Ascending aorta (tissue), 2 donors: ENCODE results near the gene NRXN3. TPM values are rescaled to one million over a fixed set of nuclear protein-coding genes. Genes with fewer than 3 reads are reported as not detected.

Experiments
- DNase-seq, 2 donors: peaks; one replicate each; pipeline ENCODE4 v3.0.0-alpha.2; 2019; ENCODE audit warnings: low spot score in 2 of 2
- H3K27ac ChIP-seq, 2 donors: fragments of 200-600 bp; sonication (generic); one replicate each; pipeline ENCODE4 v1.5.1; 2016 to 2017; ENCODE audit warnings: mild to moderate bottlenecking in 1 of 2
- H3K27me3 ChIP-seq: fragments of 200-600 bp; sonication (generic); one replicate; pipeline ENCODE4 v1.5.1; 2017
- H3K36me3 ChIP-seq, 2 donors: fragments of 200-600 bp; sonication (generic); one replicate each; pipeline ENCODE4 v1.5.1; 2016
- H3K4me1 ChIP-seq, 2 donors: fragments of 200-600 bp; sonication (generic); one replicate each; pipeline ENCODE4 v1.5.1; 2016 to 2017; ENCODE audit warnings: mild to moderate bottlenecking in 1 of 2
- H3K4me3 ChIP-seq, 2 donors: fragments of 200-600 bp; sonication (generic); one replicate each; pipeline ENCODE4 v1.5.1; 2016 to 2017; ENCODE audit warnings: mild to moderate bottlenecking in 1 of 2
- H3K9me3 ChIP-seq, 2 donors: fragments of 200-600 bp; sonication (generic); one replicate each; pipeline ENCODE4 v1.5.1; 2016
- intact Hi-C: fragments of 100-400 bp; cut with DNase I; formaldehyde crosslinking; loops from one replicate; pipeline ENCODE4 v1.15.1; 2023
- total RNA-seq: library from RNA; depleted of rRNA; stranded (reverse); fragments of >200 nt; gene quantifications from one replicate; pipeline ENCODE4 v1.1.0, GENCODE V29; 2016
- TF ChIP-seq, protein P1 (sequence below), 3 experiments: fragments of 200-600 bp in 2 of 3; fragments of 450-650 bp in 1 of 3; sonication (generic) in 2 of 3; IDR thresholded peaks; one replicate each; pipeline ENCODE4 v1.5.1; 2016 to 2019; ENCODE audit warnings: antibody characterized with exemption in 3 of 3, mild to moderate bottlenecking in 1 of 3, moderate library complexity in 1 of 3

The NRXN3 gene
- total RNA-seq, 1 donor from 2014 or later, result 21.0 TPM

DNA sequence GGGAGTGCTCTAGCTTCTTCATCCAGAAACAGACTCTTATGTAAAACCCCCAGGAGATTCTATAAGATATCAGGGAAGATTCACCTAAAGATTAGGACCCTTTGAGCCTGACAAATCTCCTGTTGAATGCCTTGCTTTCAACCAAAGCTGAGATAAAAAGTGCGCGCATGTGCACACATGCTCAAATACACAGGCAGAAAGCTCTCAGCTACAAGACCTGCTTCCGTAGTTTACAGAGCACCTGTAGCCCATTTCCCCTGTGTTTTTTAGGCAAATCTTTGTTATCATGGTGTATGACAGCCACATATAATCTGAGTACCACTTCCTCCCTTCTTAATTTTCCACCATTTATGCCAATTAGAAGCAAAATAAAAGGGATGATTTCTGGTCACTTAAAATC, 866.9 kb downstream of the NRXN3 start:
- TF ChIP-seq, protein P1, sequence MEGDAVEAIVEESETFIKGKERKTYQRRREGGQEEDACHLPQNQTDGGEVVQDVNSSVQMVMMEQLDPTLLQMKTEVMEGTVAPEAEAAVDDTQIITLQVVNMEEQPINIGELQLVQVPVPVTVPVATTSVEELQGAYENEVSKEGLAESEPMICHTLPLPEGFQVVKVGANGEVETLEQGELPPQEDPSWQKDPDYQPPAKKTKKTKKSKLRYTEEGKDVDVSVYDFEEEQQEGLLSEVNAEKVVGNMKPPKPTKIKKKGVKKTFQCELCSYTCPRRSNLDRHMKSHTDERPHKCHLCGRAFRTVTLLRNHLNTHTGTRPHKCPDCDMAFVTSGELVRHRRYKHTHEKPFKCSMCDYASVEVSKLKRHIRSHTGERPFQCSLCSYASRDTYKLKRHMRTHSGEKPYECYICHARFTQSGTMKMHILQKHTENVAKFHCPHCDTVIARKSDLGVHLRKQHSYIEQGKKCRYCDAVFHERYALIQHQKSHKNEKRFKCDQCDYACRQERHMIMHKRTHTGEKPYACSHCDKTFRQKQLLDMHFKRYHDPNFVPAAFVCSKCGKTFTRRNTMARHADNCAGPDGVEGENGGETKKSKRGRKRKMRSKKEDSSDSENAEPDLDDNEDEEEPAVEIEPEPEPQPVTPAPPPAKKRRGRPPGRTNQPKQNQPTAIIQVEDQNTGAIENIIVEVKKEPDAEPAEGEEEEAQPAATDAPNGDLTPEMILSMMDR (IDR thresholded peaks at IDR 0.05), result no peak
- Histone ChIP-seq H3K36me3 (no peaks in the 10 kb centered on the region), H3K27ac (no peak overlapping the region)

DNA sequence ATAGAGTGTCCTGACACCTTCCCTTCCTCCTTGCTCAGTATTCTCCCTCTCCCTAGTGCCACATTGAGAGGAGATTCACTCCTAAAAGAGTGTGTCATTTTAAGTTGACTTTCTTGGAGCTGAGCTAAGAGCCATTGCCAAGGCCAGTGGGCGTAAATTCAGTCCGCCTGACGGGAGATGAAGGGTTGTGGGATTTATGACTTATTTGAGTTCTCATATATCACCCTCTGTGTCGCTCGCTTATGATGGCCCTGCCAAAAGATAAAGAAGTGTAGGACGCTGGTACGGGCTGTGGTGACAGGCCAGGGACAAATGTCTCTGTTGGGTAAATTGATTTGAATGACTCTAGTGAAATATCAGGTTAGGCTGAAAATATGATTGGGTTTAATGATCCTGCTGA, 867.4 kb downstream of the NRXN3 start:
- Histone ChIP-seq H3K4me1 (no peaks in the 10 kb centered on the region), H3K27ac (no peak overlapping the region), H3K9me3 (peaks cover 0 to 6% of the 10 kb centered on the region in 2 donors), H3K36me3 (no peaks in the 10 kb centered on the region), H3K4me3 (no peak overlapping the region), H3K27me3 (no peaks in the 10 kb centered on the region)
- intact Hi-C loops, result no loop called here
- TF ChIP-seq, protein P1 (IDR thresholded peaks at IDR 0.05), result no peak
- no peak for DNase-seq

More for the DNA sequence above, 866.9 kb downstream of the NRXN3 start:
- Histone ChIP-seq H3K4me3 (no peak overlapping the region), H3K27me3 (no peaks in the 10 kb centered on the region), H3K4me1 (no peaks in the 10 kb centered on the region), H3K9me3 (peaks cover 0 to 6% of the 10 kb centered on the region in 2 donors)
- intact Hi-C loops, result no loop called here
- DNase-seq, result no peak

DNA sequence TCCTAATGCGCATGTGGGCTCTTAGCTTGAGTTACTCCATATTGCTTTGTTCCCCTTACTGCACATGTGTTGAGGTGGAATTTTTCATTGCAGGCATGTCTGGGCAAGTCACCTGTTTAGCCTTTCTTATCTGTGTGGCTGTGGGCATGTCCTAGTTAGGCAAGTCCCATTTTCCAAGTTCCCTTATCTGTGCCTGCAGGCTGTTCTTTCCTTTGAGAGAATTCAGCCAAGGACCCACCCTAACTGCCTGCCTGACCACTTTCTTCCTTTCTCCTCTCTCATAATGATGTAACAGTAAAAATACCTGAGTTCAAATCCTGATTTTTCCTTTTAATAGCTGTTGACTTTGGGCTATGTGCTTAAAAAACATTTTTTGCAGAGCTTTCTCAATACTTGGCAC, 870.6 kb downstream of the NRXN3 start:
- Histone ChIP-seq H3K9me3 (peaks cover 0 to 6% of the 10 kb centered on the region in 2 donors), H3K27me3 (no peaks in the 10 kb centered on the region), H3K27ac (no peak overlapping the region), H3K4me1 (no peaks in the 10 kb centered on the region), H3K4me3 (no peak overlapping the region), H3K36me3 (no peaks in the 10 kb centered on the region)
- DNase-seq, result no peak
- intact Hi-C loops, result no loop called here
- TF ChIP-seq, protein P1 (IDR thresholded peaks at IDR 0.05), result no peak

DNA sequence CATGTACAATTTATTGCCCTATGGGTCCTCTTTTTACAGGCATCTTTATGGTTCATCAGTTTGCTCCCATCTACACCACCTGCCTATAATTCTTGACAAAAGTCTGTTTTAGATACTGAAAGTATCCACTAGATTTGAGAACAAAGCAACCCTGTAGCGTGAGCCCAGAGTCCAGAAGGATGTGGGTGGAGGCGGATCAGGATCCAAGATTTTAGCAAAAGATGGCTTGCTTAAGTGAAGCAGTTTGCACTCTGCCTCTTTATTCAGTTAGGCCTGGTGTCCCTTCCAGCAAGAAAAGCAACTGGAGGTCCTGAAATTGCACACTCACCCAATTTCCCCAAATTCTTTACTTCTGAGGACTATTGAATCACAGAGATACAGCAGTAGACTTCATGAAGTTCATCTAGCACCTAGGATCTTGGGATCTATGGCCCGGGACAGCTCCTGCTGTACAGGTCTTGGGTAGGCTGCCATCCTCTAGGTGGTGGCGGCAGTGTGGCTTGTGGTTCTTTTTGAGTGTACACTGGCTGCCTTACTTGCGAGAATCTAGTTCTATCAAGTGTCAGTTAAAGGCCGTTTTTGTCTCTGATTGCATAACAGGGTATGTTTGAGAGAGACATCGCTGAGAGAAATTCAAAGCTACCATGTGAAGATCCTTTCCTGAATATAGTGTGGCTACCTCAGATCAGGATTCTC, 873.2 kb downstream of the NRXN3 start:
- intact Hi-C loops, result no loop called here
- Histone ChIP-seq H3K27me3 (no peaks in the 10 kb centered on the region), H3K9me3 (peaks cover 0 to 6% of the 10 kb centered on the region in 2 donors), H3K4me1 (no peaks in the 10 kb centered on the region), H3K27ac (no peak overlapping the region), H3K4me3 (no peak overlapping the region), H3K36me3 (no peaks in the 10 kb centered on the region)
- no peak for DNase-seq
- TF ChIP-seq, protein P1 (IDR thresholded peaks at IDR 0.05), result no peak

DNA sequence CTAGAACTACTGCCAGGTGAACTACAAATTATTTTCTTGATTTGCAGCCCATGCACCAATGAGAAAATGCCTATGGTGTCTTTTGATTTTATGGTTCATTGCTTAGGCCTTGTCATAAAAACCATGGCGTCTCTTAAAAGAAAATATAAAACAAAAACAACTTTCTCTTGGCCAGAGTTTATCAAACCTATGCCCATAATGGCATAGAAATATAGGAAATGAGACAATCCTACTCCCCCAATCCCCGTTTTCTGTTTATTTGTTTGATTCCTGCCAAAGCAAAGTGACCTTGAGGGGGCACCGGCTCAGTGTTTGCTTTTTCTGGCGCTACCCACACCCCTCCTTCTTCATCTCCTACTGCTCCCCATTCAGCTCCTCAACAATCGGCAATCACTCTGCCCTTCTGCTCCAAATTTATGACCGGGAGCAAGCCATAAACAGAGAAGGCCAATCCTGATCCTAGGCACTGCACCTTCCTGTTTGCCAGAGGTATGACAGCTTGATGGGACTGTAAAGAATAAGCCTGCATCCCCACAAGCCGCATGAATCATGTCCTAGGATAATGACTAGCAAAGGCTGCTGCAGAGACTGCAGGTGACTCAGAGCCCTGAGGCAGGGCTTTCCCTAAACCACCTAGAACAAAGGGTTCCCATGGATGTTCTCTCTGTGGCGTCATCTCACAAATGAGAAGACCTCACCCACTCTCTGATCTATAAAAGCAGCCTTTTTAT, 874.9 kb downstream of the NRXN3 start:
- TF ChIP-seq, protein P1 (IDR thresholded peaks at IDR 0.05), result no peak
- Histone ChIP-seq H3K4me1 (no peaks in the 10 kb centered on the region), H3K9me3 (peaks cover 0 to 6% of the 10 kb centered on the region in 2 donors), H3K4me3 (no peak overlapping the region), H3K36me3 (no peaks in the 10 kb centered on the region), H3K27ac (no peak overlapping the region), H3K27me3 (no peaks in the 10 kb centered on the region)
- intact Hi-C loops, result no loop called here
- no peak for DNase-seq
